OCI-LY3 (cell line): ENCODE data around the gene TMEM242.
A peak's percentile ranks its signal among the peaks of the same experiment; 100 is the strongest.

Experiments
- H2AFZ ChIP-seq: fragments of 200-600, 300-600 bp; shearing (Covaris generic); 2 replicates; pipeline ENCODE4 v1.6.0; 2014; ENCODE audit warnings: antibody characterized with exemption, low read depth, low read length
- H3K27ac ChIP-seq: fragments of 200-600, 300-600 bp; sonication (generic); 2 replicates; pipeline ENCODE4 v1.5.1; 2014; ENCODE audit warnings: mild to moderate bottlenecking, low read length, moderate library complexity, mixed read lengths
- H3K27me3 ChIP-seq: fragments of 200-600, 300-600 bp; sonication (generic); 2 replicates; pipeline ENCODE4 v1.6.1; 2014; ENCODE audit warnings: low read depth, low read length, mixed read lengths
- H3K36me3 ChIP-seq: fragments of 200-600, 300-600 bp; sonication (generic); replicated peaks from 2 replicates; pipeline ENCODE3; 2014; ENCODE audit warnings: low read depth, low read length, mixed read lengths
- H3K4me1 ChIP-seq: fragments of 300-600, 200-600 bp; sonication (generic); 2 replicates; pipeline ENCODE4 v1.6.1; 2014; ENCODE audit warnings: low read length, mixed read lengths
- H3K4me2 ChIP-seq: fragments of 200-600, 300-600 bp; sonication (generic); 2 replicates; pipeline ENCODE4 v1.6.1; 2014; ENCODE audit warnings: low read length, mixed read lengths
- H3K4me3 ChIP-seq: fragments of 300-600, 200-600 bp; sonication (generic); 2 replicates; pipeline ENCODE4 v1.5.1; 2014; ENCODE audit warnings: antibody characterized with exemption, mild to moderate bottlenecking, low read length, moderate library complexity
- H3K79me2 ChIP-seq: fragments of 300-600, 200-600 bp; shearing (Covaris generic); 2 replicates; pipeline ENCODE4 v1.6.1; 2014; ENCODE audit warnings: mild to moderate bottlenecking, low read length, mixed read lengths
- H3K9ac ChIP-seq: fragments of 300-600, 200-600 bp; shearing (Covaris generic); 2 replicates; pipeline ENCODE4 v1.6.0; 2014; ENCODE audit warnings: mild to moderate bottlenecking, low read length, moderate library complexity
- H3K9me3 ChIP-seq: fragments of 200-600, 300-600 bp; shearing (Covaris generic); 2 replicates; pipeline ENCODE4 v1.6.1; 2014; ENCODE audit warnings: low read length, mixed read lengths; ENCODE audit not compliant: insufficient read depth
- H4K20me1 ChIP-seq: fragments of 200-600, 300-600 bp; sonication (generic); 2 replicates; pipeline ENCODE4 v1.6.1; 2016; ENCODE audit warnings: low read length, mixed read lengths; ENCODE audit not compliant: insufficient read depth
- CTCF ChIP-seq: fragments of 200-600, 300-600 bp; sonication (generic); IDR thresholded peaks from 2 replicates; pipeline ENCODE4 v1.5.1; 2014; ENCODE audit warnings: antibody characterized with exemption, low read length, low read depth
- EZH2phosphoT487 ChIP-seq: fragments of 200-600 bp; shearing (Covaris generic); IDR thresholded peaks from 2 replicates; pipeline ENCODE4 v1.6.1; 2018; ENCODE audit warnings: antibody characterized with exemption, mixed run types, low read depth

Gene TMEM242

DNA sequence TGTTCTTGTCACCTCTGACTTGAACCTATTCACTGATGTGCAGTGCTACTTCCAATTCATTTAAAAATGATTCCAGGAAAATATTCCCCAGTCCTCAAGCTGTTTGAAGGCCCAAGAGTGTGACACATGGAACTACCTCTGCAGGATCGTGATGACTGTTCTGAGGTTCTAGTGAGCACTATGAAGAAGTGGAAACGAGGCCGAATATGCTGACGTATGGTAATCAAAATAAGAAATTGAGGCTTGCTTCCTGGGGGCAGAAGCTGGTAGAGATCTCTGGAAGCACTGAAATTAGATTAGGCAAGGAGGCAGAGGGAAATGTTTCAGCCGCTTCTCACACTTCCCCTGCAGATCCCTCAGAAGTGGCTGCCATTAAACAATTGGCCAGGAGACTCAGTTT lies 15.7 kb downstream of the TMEM242 start:
- TF ChIP-seq EZH2phosphoT487 (no peak), CTCF (no peak)
- Histone ChIP-seq H3K27ac (no peak overlapping the region), H3K4me2 (no peak overlapping the region), H3K4me1 (peaks cover 7% of the 10 kb centered on the region), H3K79me2 (no peaks in the 10 kb centered on the region), H3K4me3 (no peak overlapping the region), H3K36me3 (no peaks in the 10 kb centered on the region), H3K9ac (no peak overlapping the region), H3K9me3 (no peaks in the 10 kb centered on the region), H2AFZ (no peak overlapping the region), H4K20me1 (no peaks in the 10 kb centered on the region), H3K27me3 (no peaks in the 10 kb centered on the region)

GRCh38 chr6:157305670-157306653 lies 17.4 kb downstream of the TMEM242 start:
- Histone ChIP-seq H3K4me3 (no peak overlapping the region), H3K9ac (no peak overlapping the region), H4K20me1 (no peaks in the 10 kb centered on the region), H3K27me3 (no peaks in the 10 kb centered on the region), H3K79me2 (no peaks in the 10 kb centered on the region), H3K27ac (no peak overlapping the region), H3K36me3 (no peaks in the 10 kb centered on the region), H3K9me3 (no peaks in the 10 kb centered on the region), H3K4me2 (no peak overlapping the region), H3K4me1 (peaks cover 11% of the 10 kb centered on the region), H2AFZ (no peak overlapping the region)
- TF ChIP-seq CTCF, result no peak
- TF ChIP-seq EZH2phosphoT487, result no peak

DNA sequence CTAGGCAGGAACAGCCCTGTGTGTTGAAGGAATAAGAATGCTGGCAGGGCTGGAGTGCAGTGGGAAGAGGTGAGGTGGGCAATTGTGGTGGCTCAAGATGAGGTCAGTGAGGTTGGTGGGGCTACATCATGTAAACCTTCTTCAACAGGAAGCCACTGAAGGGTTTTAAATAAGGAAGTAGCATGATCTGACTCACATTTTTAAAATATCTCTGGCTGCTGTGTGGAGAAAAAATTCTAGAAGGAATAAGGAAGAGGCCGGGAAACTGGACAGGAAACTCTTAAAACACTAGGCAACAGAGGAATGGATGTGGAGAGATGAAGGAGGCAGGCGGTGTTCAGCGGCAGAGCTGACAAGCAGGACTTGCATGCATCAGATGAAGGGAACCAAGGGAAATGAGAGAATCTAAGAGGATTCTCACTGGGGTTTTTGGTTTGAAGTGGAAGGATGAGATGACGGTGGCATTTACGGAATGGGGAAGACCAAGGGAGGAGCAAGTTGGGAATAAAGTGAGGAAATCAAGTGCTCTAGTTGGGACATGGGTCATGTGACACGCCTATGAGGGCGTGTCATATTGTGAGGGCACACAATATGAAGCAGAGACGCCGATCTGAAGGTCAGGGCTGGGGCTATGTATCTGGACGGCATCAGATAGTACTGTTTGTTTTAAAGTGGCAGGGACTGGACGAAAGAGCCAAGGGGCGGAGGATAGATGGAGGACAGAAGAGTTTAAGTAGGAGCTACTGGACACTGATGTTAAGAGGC lies 18.2 kb downstream of the TMEM242 start:
- no peaks in the 10 kb centered on the region for H3K36me3 ChIP-seq
- H3K79me2 ChIP-seq, result no peaks in the 10 kb centered on the region
- H3K4me3 ChIP-seq, result no peak overlapping the region
- no peak overlapping the region for H3K27ac ChIP-seq
- H4K20me1 ChIP-seq, result no peaks in the 10 kb centered on the region
- H3K4me2 ChIP-seq, result no peak overlapping the region
- no peak for TF ChIP-seq CTCF
- no peak for TF ChIP-seq EZH2phosphoT487
- no peak overlapping the region for H2AFZ ChIP-seq
- H3K9ac ChIP-seq, result no peak overlapping the region
- H3K27me3 ChIP-seq, result no peaks in the 10 kb centered on the region
- H3K9me3 ChIP-seq, result no peaks in the 10 kb centered on the region
- H3K4me1 ChIP-seq, result peaks cover 11% of the 10 kb centered on the region

GRCh38 chr6:157302736-157303135 lies 20.6 kb downstream of the TMEM242 start:
- no peak overlapping the region for H3K9ac ChIP-seq
- H3K9me3 ChIP-seq, result no peaks in the 10 kb centered on the region
- no peak overlapping the region for H3K4me3 ChIP-seq
- no peaks in the 10 kb centered on the region for H3K36me3 ChIP-seq
- peak overlapping the region; percentile 20; the same call in 1 of the 2 replicates for H3K4me2 ChIP-seq
- H3K27me3 ChIP-seq, result no peaks in the 10 kb centered on the region
- no peaks in the 10 kb centered on the region for H3K79me2 ChIP-seq
- H3K4me1 ChIP-seq, result peaks cover 11% of the 10 kb centered on the region
- no peaks in the 10 kb centered on the region for H4K20me1 ChIP-seq
- TF ChIP-seq EZH2phosphoT487 (no peak), CTCF (no peak)
- H3K27ac ChIP-seq, result no peak overlapping the region
- no peak overlapping the region for H2AFZ ChIP-seq
